ENCODE results near the gene TTC7B.

TTC7B gene

GRCh38 chr14:90561920-90562319, 254.3 kb downstream of the TTC7B start:
- no peak overlapping the region for H3K4me3 ChIP-seq (ENCODE audit: low read depth, low read length)
- TF ChIP-seq CTCF (IDR thresholded peaks at IDR 0.05; ENCODE audit: low read depth, low read length): no peak

GRCh38 chr14:90560991-90561390, 255.2 kb downstream of the TTC7B start:
- no peak for TF ChIP-seq CTCF (IDR thresholded peaks at IDR 0.05; ENCODE audit: low read depth, low read length)
- H3K4me3 ChIP-seq (ENCODE audit: low read depth, low read length): no peak overlapping the region

GRCh38 chr14:90560558-90560957, 255.7 kb downstream of the TTC7B start:
- TF ChIP-seq CTCF (IDR thresholded peaks at IDR 0.05; ENCODE audit: low read depth, low read length): no peak
- H3K4me3 ChIP-seq (ENCODE audit: low read depth, low read length): no peak overlapping the region

GRCh38 chr14:90559811-90560492, 256.3 kb downstream of the TTC7B start:
- H3K4me3 ChIP-seq (ENCODE audit: low read depth, low read length): no peak overlapping the region
- no peak for TF ChIP-seq CTCF (IDR thresholded peaks at IDR 0.05; ENCODE audit: low read depth, low read length)

GRCh38 chr14:90558983-90559590, 257.1 kb downstream of the TTC7B start:
- no peak overlapping the region for H3K4me3 ChIP-seq (ENCODE audit: low read depth, low read length)
- no peak for TF ChIP-seq CTCF (IDR thresholded peaks at IDR 0.05; ENCODE audit: low read depth, low read length)

GRCh38 chr14:90558041-90558982, 257.9 kb downstream of the TTC7B start:
- no peak for TF ChIP-seq CTCF (IDR thresholded peaks at IDR 0.05; ENCODE audit: low read depth, low read length)
- H3K4me3 ChIP-seq (ENCODE audit: low read depth, low read length): no peak overlapping the region

Data from WI38 (cell line).